ENCODE data around the gene SCIMP. TPM values are rescaled to one million over a fixed set of nuclear protein-coding genes. Genes with fewer than 3 reads are reported as not detected.

SCIMP gene
- total RNA-seq (2022) (not detected in 2 replicates), Bru-seq, nascent RNA (not detected), BruChase-seq, experiment 1, labeled RNA remaining after a 6-hour chase (not detected), BruChase-seq, experiment 2, labeled RNA remaining after a 2-hour chase (not detected)
- long read RNA-seq = 0 reads

GRCh38 chr17:5234645-5235576 is at the start of gene SCIMP:
Gene SCIMP, minus strand, starts transcription at chr17:5234860. Its CDS starts 105 bp downstream, at chr17:5234755.
- intact Hi-C loops (cut with micrococcal nuclease) = loop anchor here (5.0 kb wide), 1 partner anchor 198 kb away; the partner anchor contains the start of gene SLC52A1
- no peak within 1 kb of the TSS for H3K27ac Mint-ChIP-seq (ENCODE audit: low read depth, unreplicated experiment)
- ChIA-PET POLR2A (no interaction called here), CTCF (interaction anchor here (0.5 kb wide), 1 partner anchor 188 kb away, joined by 4 read pairs; no protein-coding TSS in a partner anchor)
- no peaks in the 10 kb centered on the region for H3K36me3 Mint-ChIP-seq (ENCODE audit: insufficient read depth, unreplicated experiment)
- DNase-seq (ENCODE audit: unreplicated experiment) = no peak
- no peak within 1 kb of the TSS for H3K4me3 Mint-ChIP-seq (ENCODE audit: unreplicated experiment)
- H3K4me1 Mint-ChIP-seq (ENCODE audit: insufficient read depth, unreplicated experiment) = no peaks in the 10 kb centered on the region
- no peaks in the 10 kb centered on the region for H3K27me3 Mint-ChIP-seq (ENCODE audit: insufficient read depth, unreplicated experiment)
- BruUV-seq (replicated peaks) = no TSS peak
- H3K9me3 Mint-ChIP-seq (ENCODE audit: unreplicated experiment) = no peaks in the 10 kb centered on the region
- TF ChIP-seq CTCF (IDR thresholded peaks at IDR 0.05; ENCODE audit: unreplicated experiment) = no peak

GRCh38 chr17:5283571-5284315 is 49.1 kb upstream of the SCIMP start:
- CTCF ChIA-PET = interaction anchor here (0.5 to 1.4 kb wide), 8 partner anchors 11 to 1159 kb away, joined by 3 to 6 read pairs (median 4); partner anchors contain the start of gene C1QBP
- peaks cover 30% of the 10 kb centered on the region for H3K4me1 Mint-ChIP-seq (ENCODE audit: insufficient read depth, unreplicated experiment)
- peak overlapping the region; percentile 74 for H3K4me3 Mint-ChIP-seq (ENCODE audit: unreplicated experiment)
- H3K9me3 Mint-ChIP-seq (ENCODE audit: unreplicated experiment) = no peaks in the 10 kb centered on the region
- no peaks in the 10 kb centered on the region for H3K27me3 Mint-ChIP-seq (ENCODE audit: insufficient read depth, unreplicated experiment)
- peaks cover 20% of the 10 kb centered on the region for H3K36me3 Mint-ChIP-seq (ENCODE audit: insufficient read depth, unreplicated experiment)
- no TSS peak for BruUV-seq (replicated peaks)
- TF ChIP-seq CTCF (IDR thresholded peaks at IDR 0.05; ENCODE audit: unreplicated experiment) = no peak
- peak overlapping the region; percentile 51 for H3K27ac Mint-ChIP-seq (ENCODE audit: low read depth, unreplicated experiment)
- intact Hi-C loops (cut with micrococcal nuclease) = no loop called here
- POLR2A ChIA-PET = interaction anchor here (0.6 to 1.3 kb wide), 10 partner anchors 10 to 299 kb away, joined by 3 to 7 read pairs (median 4); partner anchors contain the start of gene NUP88
- DNase-seq (ENCODE audit: unreplicated experiment) = peak; percentile 15

- POLR2A ChIA-PET = interaction anchor here (0.6 to 2.4 kb wide), 8 partner anchors 10 to 300 kb away, joined by 3 to 10 read pairs (median 5); partner anchors contain the start of gene NUP88
- TSS peak; percentile 46 for BruUV-seq (replicated peaks)
- intact Hi-C loops (cut with micrococcal nuclease) = no loop called here
Measured at GRCh38 chr17:5282642-5283217, 48.1 kb upstream of the SCIMP start.

More at GRCh38 chr17:5282642-5283217, 48.1 kb upstream of the SCIMP start:
- Mint-ChIP-seq H3K27ac (ENCODE audit: low read depth, unreplicated experiment) (peak overlapping the region; percentile 51), H3K4me1 (ENCODE audit: insufficient read depth, unreplicated experiment) (peaks cover 26% of the 10 kb centered on the region), H3K9me3 (ENCODE audit: unreplicated experiment) (no peaks in the 10 kb centered on the region), H3K36me3 (ENCODE audit: insufficient read depth, unreplicated experiment) (peaks cover 27% of the 10 kb centered on the region), H3K4me3 (ENCODE audit: unreplicated experiment) (peak overlapping the region; percentile 74), H3K27me3 (ENCODE audit: insufficient read depth, unreplicated experiment) (no peaks in the 10 kb centered on the region)
- TF ChIP-seq CTCF (IDR thresholded peaks at IDR 0.05; ENCODE audit: unreplicated experiment) = no peak
- DNase-seq (ENCODE audit: unreplicated experiment) = peak; percentile 25
- CTCF ChIA-PET = interaction anchor here (1.4 kb wide), 1 partner anchor 24 kb away, joined by 6 read pairs; no protein-coding TSS in a partner anchor
